WERI-Rb-1 (cell line): ENCODE results near the gene LYPD4.

Experiments
- DNase-seq: peaks from one replicate; pipeline ENCODE4 v3.0.0-alpha.2; 2020
- H3K27ac ChIP-seq: fragments of 250-450 bp; sonication (Bioruptor Pico); 2 replicates; pipeline ENCODE4 v1.5.1; 2020; ENCODE audit warnings: mild to moderate bottlenecking, moderate library complexity
- H3K27me3 ChIP-seq: fragments of 250-450 bp; sonication (Bioruptor Pico); 2 replicates; pipeline ENCODE4 v1.5.1; 2021; ENCODE audit warnings: mild to moderate bottlenecking, low read depth, moderate library complexity; ENCODE audit not compliant: insufficient read depth, severe bottlenecking
- H3K36me3 ChIP-seq: fragments of 250-450 bp; sonication (Bioruptor Pico); 2 replicates; pipeline ENCODE4 v1.5.1; 2020; ENCODE audit warnings: mild to moderate bottlenecking, moderate library complexity
- H3K4me3 ChIP-seq: 2 replicates; pipeline ENCODE4 v1.5.1; 2011; ENCODE audit warnings: low read depth, mild to moderate bottlenecking, control low read depth, low read length
- H3K9me3 ChIP-seq: fragments of 250-450 bp; sonication (Bioruptor Pico); 2 replicates; pipeline ENCODE4 v1.5.1; 2021; ENCODE audit warnings: mild to moderate bottlenecking, moderate library complexity; ENCODE audit not compliant: severe bottlenecking
- CTCF ChIP-seq: IDR thresholded peaks from 2 replicates; pipeline ENCODE4 v1.5.1; 2011; ENCODE audit warnings: low read depth, mild to moderate bottlenecking, control low read depth, inconsistent platforms, low read length

The LYPD4 gene

DNA sequence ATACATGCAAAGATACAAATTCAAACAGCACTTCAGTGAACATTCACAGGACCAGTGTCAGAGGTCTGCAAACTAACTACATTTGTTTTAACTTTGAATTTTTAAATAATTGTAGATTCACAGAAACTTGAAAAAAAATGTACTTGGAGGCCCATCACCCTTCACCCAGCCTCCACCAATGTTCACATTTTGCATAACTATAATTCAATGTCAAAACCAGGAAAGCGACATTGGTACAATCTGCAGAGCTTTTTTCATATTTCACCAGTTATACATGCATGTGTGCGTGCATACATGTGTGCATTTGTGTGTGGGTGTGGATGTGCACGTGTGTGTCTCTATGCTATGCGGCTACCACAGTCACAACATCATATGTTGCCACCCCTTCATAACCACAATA, 29.2 kb downstream of the LYPD4 start:
- TF ChIP-seq CTCF = no peak
- Histone ChIP-seq H3K4me3 (no peak overlapping the region), H3K36me3 (no peaks in the 10 kb centered on the region), H3K27ac (no peak overlapping the region), H3K9me3 (no peaks in the 10 kb centered on the region), H3K27me3 (no peaks in the 10 kb centered on the region)
- DNase-seq = no peak

DNA sequence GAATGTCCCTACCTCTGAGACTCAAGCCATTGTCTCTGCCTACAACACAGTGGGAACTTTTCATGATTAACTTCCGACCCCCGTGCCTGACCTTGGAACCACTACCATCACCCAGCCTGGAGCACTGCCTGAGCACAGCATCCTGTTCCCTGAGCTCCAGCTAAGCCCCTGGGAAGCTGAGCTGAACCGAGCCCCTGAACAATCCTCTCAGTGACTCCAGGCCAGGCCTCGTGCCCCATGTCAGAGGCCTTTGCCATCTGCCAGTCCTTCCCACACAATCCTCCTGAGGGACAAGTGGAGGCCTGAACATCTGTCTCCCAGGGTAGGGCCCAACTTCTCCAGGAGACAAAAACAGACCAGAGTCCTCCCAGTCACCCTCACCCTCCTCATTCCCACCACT, 30.6 kb downstream of the LYPD4 start:
- Histone ChIP-seq H3K9me3 (no peaks in the 10 kb centered on the region), H3K4me3 (no peak overlapping the region), H3K36me3 (no peaks in the 10 kb centered on the region), H3K27ac (no peak overlapping the region), H3K27me3 (no peaks in the 10 kb centered on the region)
- TF ChIP-seq CTCF = no peak
- DNase-seq = peak; percentile 66

- Histone ChIP-seq H3K27me3 (no peaks in the 10 kb centered on the region), H3K4me3 (no peak overlapping the region), H3K9me3 (no peaks in the 10 kb centered on the region), H3K36me3 (no peaks in the 10 kb centered on the region), H3K27ac (no peak overlapping the region)
- no peak for TF ChIP-seq CTCF
- DNase-seq = no peak
Measured at GRCh38 chr19:41811981-41812380, 32.5 kb downstream of the LYPD4 start.

DNA sequence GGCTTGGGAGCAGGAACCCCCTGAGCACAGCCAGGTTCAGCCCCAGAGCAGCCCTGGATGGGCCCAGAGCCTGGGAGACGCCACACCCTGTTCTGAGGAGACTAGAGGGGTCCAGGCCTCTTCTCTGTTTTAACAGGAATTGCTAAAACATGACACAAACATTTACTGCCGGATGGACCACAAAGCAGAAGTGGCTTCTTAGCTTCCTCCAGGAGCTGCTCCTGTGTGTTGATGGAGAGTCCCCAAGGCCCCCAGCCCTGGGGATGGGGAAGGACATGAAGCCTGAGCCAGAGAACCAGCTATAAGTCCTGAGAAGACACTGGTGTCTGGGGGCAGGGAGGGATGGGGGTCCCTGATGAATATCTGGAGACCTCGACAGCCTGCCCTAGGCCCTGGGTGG, 33.4 kb downstream of the LYPD4 start:
- Histone ChIP-seq H3K4me3 (no peak overlapping the region), H3K36me3 (no peaks in the 10 kb centered on the region), H3K27ac (no peak overlapping the region), H3K27me3 (no peaks in the 10 kb centered on the region), H3K9me3 (no peaks in the 10 kb centered on the region)
- DNase-seq = no peak
- no peak for TF ChIP-seq CTCF

DNA sequence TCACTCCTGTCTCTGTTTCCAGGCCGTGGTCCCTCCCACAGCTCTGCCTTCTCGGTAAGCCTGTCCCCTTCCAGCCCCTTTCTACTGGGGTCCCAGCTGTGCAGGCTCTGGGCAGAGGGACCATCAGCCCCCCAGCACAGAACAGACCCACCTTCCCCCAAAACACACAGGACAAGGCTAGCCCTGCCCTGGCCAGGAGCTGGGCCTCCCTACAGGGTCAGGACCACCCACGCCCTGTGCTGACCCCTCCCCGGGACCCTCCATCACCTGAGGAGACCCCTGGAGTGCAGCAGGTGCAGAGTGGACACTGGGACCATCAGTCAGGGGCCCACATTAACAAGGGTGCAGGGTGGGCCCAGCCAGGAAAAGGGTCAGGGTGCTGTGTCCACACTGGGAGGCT, 34.2 kb downstream of the LYPD4 start:
- H3K36me3 ChIP-seq = no peaks in the 10 kb centered on the region
- TF ChIP-seq CTCF = no peak
- no peak overlapping the region for H3K4me3 ChIP-seq
- no peak overlapping the region for H3K27ac ChIP-seq
- no peak for DNase-seq
- H3K9me3 ChIP-seq = no peaks in the 10 kb centered on the region
- no peaks in the 10 kb centered on the region for H3K27me3 ChIP-seq
